SK-N-SH treated with all-trans-retinoic acid at 6 μM for 48 hours (cell line): ENCODE data around the gene CXCL3.

ENCODE experiments used
- ATAC-seq: fragments of 200-7000 bp; cut with Tn5 transposase; 3 replicates; pipeline ENCODE4 v1.9.1; 2020; ENCODE audit warnings: mild to moderate bottlenecking, moderate library complexity
- ARNTL ChIP-seq: fragments of 450-650 bp; formaldehyde crosslinking; IDR thresholded peaks from 2 replicates; pipeline ENCODE4 v1.5.0; 2020; ENCODE audit warnings: low read depth, mild to moderate bottlenecking, moderate library complexity, borderline replicate concordance
- BACH2 ChIP-seq: fragments of 250-450 bp; sonication (Bioruptor Pico); IDR thresholded peaks from 2 replicates; pipeline ENCODE4 v1.9.0; 2021; ENCODE audit warnings: mild to moderate bottlenecking, borderline replicate concordance
- CREB5 ChIP-seq: fragments of 250-450 bp; sonication (Bioruptor Pico); IDR thresholded peaks from 2 replicates; pipeline ENCODE4 v1.5.1; 2020; ENCODE audit warnings: low read depth, mild to moderate bottlenecking, moderate library complexity
- CSDC2 ChIP-seq: fragments of 250-450 bp; sonication (Bioruptor Pico); IDR thresholded peaks from 2 replicates; pipeline ENCODE4 v1.5.0; 2020; ENCODE audit warnings: mild to moderate bottlenecking, moderate library complexity
- GLIS3 ChIP-seq: fragments of 250-450 bp; sonication (Bioruptor Pico); IDR thresholded peaks from 2 replicates; pipeline ENCODE4 v1.5.0; 2020; ENCODE audit warnings: mild to moderate bottlenecking, moderate library complexity
- ISL1 ChIP-seq: fragments of 250-450 bp; sonication (Bioruptor Pico); IDR thresholded peaks from 2 replicates; pipeline ENCODE4 v2.1.2; 2022; ENCODE audit warnings: mild to moderate bottlenecking, moderate library complexity
- OSR1 ChIP-seq: fragments of 250-450 bp; sonication (Bioruptor Pico); IDR thresholded peaks from 2 replicates; pipeline ENCODE4 v1.8.0; 2022; ENCODE audit warnings: moderate library complexity, mild to moderate bottlenecking, inconsistent platforms
- PATZ1 ChIP-seq: fragments of 250-450 bp; sonication (Bioruptor Pico); IDR thresholded peaks from 2 replicates; pipeline ENCODE4 v1.8.0; 2020; ENCODE audit warnings: mild to moderate bottlenecking, moderate library complexity, borderline replicate concordance
- PPARA ChIP-seq: fragments of 250-450 bp; sonication (Bioruptor Pico); IDR thresholded peaks from 2 replicates; pipeline ENCODE4 v1.5.0; 2020; ENCODE audit warnings: mild to moderate bottlenecking, borderline replicate concordance
- RARB ChIP-seq: fragments of 250-450 bp; sonication (Bioruptor Pico); IDR thresholded peaks from 2 replicates; pipeline ENCODE4 v1.8.0; 2021; ENCODE audit warnings: mild to moderate bottlenecking, moderate library complexity
- SNAI2 ChIP-seq: fragments of 250-450 bp; sonication (Bioruptor Pico); IDR thresholded peaks from 2 replicates; pipeline ENCODE4 v1.5.0; 2020; ENCODE audit warnings: mild to moderate bottlenecking, moderate library complexity
- TCF4 ChIP-seq: fragments of 250-450 bp; sonication (Bioruptor Pico); IDR thresholded peaks from 2 replicates; pipeline ENCODE4 v1.8.0; 2021; ENCODE audit warnings: mild to moderate bottlenecking, moderate library complexity, borderline replicate concordance
- TOX ChIP-seq: fragments of 250-450 bp; sonication (Bioruptor Pico); IDR thresholded peaks from 2 replicates; pipeline ENCODE4 v1.8.0; 2021; ENCODE audit warnings: mild to moderate bottlenecking, moderate library complexity, borderline replicate concordance
- TSHZ2 ChIP-seq: fragments of 250-450 bp; sonication (Bioruptor Pico); IDR thresholded peaks from 2 replicates; pipeline ENCODE4 v1.5.0; 2020; ENCODE audit warnings: mild to moderate bottlenecking, moderate library complexity
- ZC3H10 ChIP-seq: fragments of 250-450 bp; sonication (Bioruptor Pico); IDR thresholded peaks from 2 replicates; pipeline ENCODE4 v1.5.1; 2021; ENCODE audit warnings: mild to moderate bottlenecking, moderate library complexity
- ZFP3 ChIP-seq: fragments of 250-450 bp; sonication (Bioruptor Pico); IDR thresholded peaks from 2 replicates; pipeline ENCODE4 v1.5.0; 2020; ENCODE audit warnings: mild to moderate bottlenecking, moderate library complexity
- ZFP30 ChIP-seq: fragments of 450-650 bp; formaldehyde crosslinking; IDR thresholded peaks from 2 replicates; pipeline ENCODE4 v1.5.0; 2022; ENCODE audit warnings: mild to moderate bottlenecking, moderate library complexity
- ZNF565 ChIP-seq: fragments of 450-650 bp; formaldehyde crosslinking; conservative IDR thresholded peaks from 2 replicates; pipeline ENCODE4 v1.5.0; 2020; ENCODE audit warnings: low read depth, mild to moderate bottlenecking, moderate library complexity
- ZNF70 ChIP-seq: fragments of 450-650 bp; formaldehyde crosslinking; IDR thresholded peaks from 2 replicates; pipeline ENCODE4 v1.5.0; 2020; ENCODE audit warnings: mild to moderate bottlenecking, moderate library complexity
- ZNF8 ChIP-seq: fragments of 450-650 bp; formaldehyde crosslinking; IDR thresholded peaks from 2 replicates; pipeline ENCODE4 v1.5.0; 2020; ENCODE audit warnings: mild to moderate bottlenecking, moderate library complexity
- TF ChIP-seq, protein P1 (sequence below): fragments of 250-450 bp; sonication (Bioruptor Pico); IDR thresholded peaks from 2 replicates; pipeline ENCODE4 v1.8.0; 2021; ENCODE audit warnings: low read depth, mild to moderate bottlenecking, moderate library complexity, borderline replicate concordance

The CXCL3 gene

GRCh38 chr4:74062953-74063352 lies 24.5 kb upstream of the CXCL3 start:
- TF ChIP-seq ISL1 (CRISPR knock-in tag) = no peak
- TF ChIP-seq BACH2 (CRISPR knock-in tag) = no peak
- TF ChIP-seq TSHZ2 = no peak
- TF ChIP-seq PATZ1 (CRISPR knock-in tag) = no peak
- no peak for TF ChIP-seq TCF4 (CRISPR knock-in tag)
- TF ChIP-seq OSR1 (CRISPR knock-in tag) = no peak
- TF ChIP-seq ZFP30 = no peak
- no peak for TF ChIP-seq ZNF565 (CRISPR knock-in tag)
- TF ChIP-seq ZC3H10 (CRISPR knock-in tag) = no peak
- no peak for TF ChIP-seq ZNF70 (CRISPR knock-in tag)
- TF ChIP-seq RARB (CRISPR knock-in tag) = no peak
- TF ChIP-seq, protein P1, sequence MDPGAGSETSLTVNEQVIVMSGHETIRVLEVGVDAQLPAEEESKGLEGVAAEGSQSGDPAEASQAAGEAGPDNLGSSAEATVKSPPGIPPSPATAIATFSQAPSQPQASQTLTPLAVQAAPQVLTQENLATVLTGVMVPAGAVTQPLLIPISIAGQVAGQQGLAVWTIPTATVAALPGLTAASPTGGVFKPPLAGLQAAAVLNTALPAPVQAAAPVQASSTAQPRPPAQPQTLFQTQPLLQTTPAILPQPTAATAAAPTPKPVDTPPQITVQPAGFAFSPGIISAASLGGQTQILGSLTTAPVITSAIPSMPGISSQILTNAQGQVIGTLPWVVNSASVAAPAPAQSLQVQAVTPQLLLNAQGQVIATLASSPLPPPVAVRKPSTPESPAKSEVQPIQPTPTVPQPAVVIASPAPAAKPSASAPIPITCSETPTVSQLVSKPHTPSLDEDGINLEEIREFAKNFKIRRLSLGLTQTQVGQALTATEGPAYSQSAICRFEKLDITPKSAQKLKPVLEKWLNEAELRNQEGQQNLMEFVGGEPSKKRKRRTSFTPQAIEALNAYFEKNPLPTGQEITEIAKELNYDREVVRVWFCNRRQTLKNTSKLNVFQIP (CRISPR knock-in tag) = no peak
- TF ChIP-seq CREB5 = no peak
- no peak for TF ChIP-seq SNAI2
- no peak for TF ChIP-seq ZNF8
- no peak for TF ChIP-seq PPARA (CRISPR knock-in tag)
- no peak for ATAC-seq

- TF ChIP-seq TOX (CRISPR knock-in tag) (no peak), PPARA (CRISPR knock-in tag) (no peak), RARB (CRISPR knock-in tag) (no peak), TSHZ2 (no peak), TCF4 (CRISPR knock-in tag) (no peak), OSR1 (CRISPR knock-in tag) (no peak), CSDC2 (CRISPR knock-in tag) (no peak), ZC3H10 (CRISPR knock-in tag) (no peak), ZFP30 (no peak), PATZ1 (CRISPR knock-in tag) (no peak), ZNF70 (CRISPR knock-in tag) (no peak), BACH2 (CRISPR knock-in tag) (no peak), ARNTL (CRISPR knock-in tag) (no peak), ZFP3 (CRISPR knock-in tag) (no peak), GLIS3 (no peak)
- ATAC-seq = no peak
These were observed 22.9 kb upstream of the CXCL3 start for GRCh38 chr4:74061430-74061829.
